BLaER1 treated with 17β-estradiol and CSF1 and Interleukin-3, amounts not matched to agents 10 nM and 100 nM (cell line): ENCODE results near the gene GALNT18.

ENCODE experiments used
- H3K27ac ChIP-seq, 11 experiments: shearing (Covaris generic); formaldehyde crosslinking; 2 replicates each; pipeline ENCODE4 v1.8.1; 2022
- H3K27me3 ChIP-seq, 11 experiments: shearing (Covaris generic); formaldehyde crosslinking; 2 replicates each; pipeline ENCODE4 v1.8.1; 2022
- H3K36me3 ChIP-seq, 11 experiments: shearing (Covaris generic); formaldehyde crosslinking; 2 replicates each; pipeline ENCODE4 v1.8.1; 2022
- H3K4me1 ChIP-seq, 10 experiments: shearing (Covaris generic); formaldehyde crosslinking; 2 replicates each; pipeline ENCODE4 v1.8.1; 2022
- H3K4me2 ChIP-seq, 11 experiments: shearing (Covaris generic); formaldehyde crosslinking; 2 replicates each; pipeline ENCODE4 v1.8.1; 2022
- H3K4me3 ChIP-seq, 10 experiments: shearing (Covaris generic); formaldehyde crosslinking; 2 replicates each; pipeline ENCODE4 v1.8.1; 2022
- H3K9ac ChIP-seq, 11 experiments: shearing (Covaris generic); formaldehyde crosslinking; 2 replicates each; pipeline ENCODE4 v1.8.1; 2022
- H3K9me3 ChIP-seq, 11 experiments: shearing (Covaris generic); formaldehyde crosslinking; replicated peaks in 1 of 11; 2 replicates each; pipeline ENCODE4 v1.8.1; 2022
- H4K20me1 ChIP-seq, 11 experiments: shearing (Covaris generic); formaldehyde crosslinking; 2 replicates each; pipeline ENCODE4 v1.8.1; 2022
- Cebpa-rat ChIP-seq, 11 experiments: shearing (Covaris generic); IDR thresholded peaks; 2 replicates each; pipeline ENCODE4 v1.8.1; 2022

The GALNT18 gene

GRCh38 chr11:11313902-11314692 is 307.7 kb downstream of the GALNT18 start:
- TF ChIP-seq Cebpa-rat (IDR thresholded peaks at IDR 0.05): no peak
- H4K20me1 ChIP-seq: no peaks in the 10 kb centered on the region
- peak overlapping the region in 3 of 11 experiments; percentile 9 to 77 (median 17); a peak in 4 of 22 replicates for H3K27ac ChIP-seq
- H3K4me2 ChIP-seq: peak overlapping the region in 5 of 11 experiments; percentile 12 to 72 (median 54); a peak in 7 of 22 replicates
- H3K36me3 ChIP-seq: no peaks in the 10 kb centered on the region
- no peaks in the 10 kb centered on the region for H3K27me3 ChIP-seq
- no peak overlapping the region for H3K4me3 ChIP-seq
- H3K9me3 ChIP-seq: peaks cover 0 to 34% (median 14%) of the 10 kb centered on the region in 11 experiments; a peak in 13 of 22 replicates
- peaks cover 8 to 63% (median 35%) of the 10 kb centered on the region in 10 experiments; a peak in 19 of 20 replicates for H3K4me1 ChIP-seq
- no peak overlapping the region for H3K9ac ChIP-seq

GRCh38 chr11:11313426-11313825 is 308.4 kb downstream of the GALNT18 start:
- H3K9me3 ChIP-seq: peaks cover 0 to 40% (median 14%) of the 10 kb centered on the region in 11 experiments; a peak in 13 of 22 replicates
- no peaks in the 10 kb centered on the region for H4K20me1 ChIP-seq
- H3K27me3 ChIP-seq: no peaks in the 10 kb centered on the region
- H3K27ac ChIP-seq: peak overlapping the region in 5 of 11 experiments; percentile 34 to 77 (median 37); a peak in 6 of 22 replicates
- no peak for TF ChIP-seq Cebpa-rat (IDR thresholded peaks at IDR 0.05)
- H3K36me3 ChIP-seq: no peaks in the 10 kb centered on the region
- H3K4me2 ChIP-seq: peak overlapping the region in 6 of 11 experiments; percentile 2 to 72 (median 48); a peak in 11 of 22 replicates
- H3K4me1 ChIP-seq: peaks cover 8 to 59% (median 32%) of the 10 kb centered on the region in 10 experiments; a peak in 19 of 20 replicates
- H3K4me3 ChIP-seq: no peak overlapping the region
- H3K9ac ChIP-seq: no peak overlapping the region

GRCh38 chr11:11312738-11313137 is 309.1 kb downstream of the GALNT18 start:
- no peak overlapping the region for H3K9ac ChIP-seq
- TF ChIP-seq Cebpa-rat (IDR thresholded peaks at IDR 0.05): no peak
- H4K20me1 ChIP-seq: no peaks in the 10 kb centered on the region
- H3K4me2 ChIP-seq: peak overlapping the region in 6 of 11 experiments; percentile 2 to 72 (median 48); a peak in 11 of 22 replicates
- no peaks in the 10 kb centered on the region for H3K36me3 ChIP-seq
- H3K9me3 ChIP-seq: peaks cover 0 to 40% (median 14%) of the 10 kb centered on the region in 11 experiments; a peak in 13 of 22 replicates
- H3K27me3 ChIP-seq: no peaks in the 10 kb centered on the region
- peak overlapping the region in 6 of 11 experiments; percentile 10 to 77 (median 36); a peak in 8 of 22 replicates for H3K27ac ChIP-seq
- H3K4me1 ChIP-seq: peaks cover 8 to 52% (median 29%) of the 10 kb centered on the region in 10 experiments; a peak in 19 of 20 replicates
- no peak overlapping the region for H3K4me3 ChIP-seq

- H3K27me3 ChIP-seq: no peaks in the 10 kb centered on the region
- H3K9ac ChIP-seq: peak overlapping the region in 2 of 11 experiments; percentile 47 to 48; a peak in 3 of 22 replicates
- no peaks in the 10 kb centered on the region for H4K20me1 ChIP-seq
Observed at GRCh38 chr11:11311169-11311568, 310.6 kb downstream of the GALNT18 start.

GRCh38 chr11:11309906-11310305 is 311.9 kb downstream of the GALNT18 start:
- Histone ChIP-seq H3K9ac (no peak overlapping the region), H3K36me3 (no peaks in the 10 kb centered on the region), H4K20me1 (no peaks in the 10 kb centered on the region), H3K27ac (0 out of 22 replicates have a peak overlapping the region, but pooled peaks of 1 of the 11 experiments have one; percentile 6), H3K4me3 (no peak overlapping the region), H3K4me1 (peaks cover 8 to 52% (median 29%) of the 10 kb centered on the region in 10 experiments; a peak in 19 of 20 replicates), H3K9me3 (peaks cover 0 to 40% (median 14%) of the 10 kb centered on the region in 11 experiments; a peak in 13 of 22 replicates), H3K27me3 (no peaks in the 10 kb centered on the region), H3K4me2 (peak overlapping the region in 5 of 11 experiments; percentile 15 to 45 (median 27); a peak in 9 of 22 replicates)
- TF ChIP-seq Cebpa-rat (IDR thresholded peaks at IDR 0.05): no peak

More at GRCh38 chr11:11311169-11311568, 310.6 kb downstream of the GALNT18 start:
- H3K4me3 ChIP-seq: no peak overlapping the region
- peaks cover 0 to 40% (median 14%) of the 10 kb centered on the region in 11 experiments; a peak in 13 of 22 replicates for H3K9me3 ChIP-seq
- peak overlapping the region in 9 of 11 experiments; percentile 26 to 77 (median 60); a peak in 16 of 22 replicates for H3K27ac ChIP-seq
- TF ChIP-seq Cebpa-rat (IDR thresholded peaks at IDR 0.05): peak in 5 of 11 experiments; percentile 13 to 60 (median 51); a peak in 4 of 22 replicates
- H3K4me2 ChIP-seq: peak overlapping the region in 10 of 11 experiments; percentile 26 to 77 (median 54); a peak in 16 of 22 replicates
- peaks cover 8 to 52% (median 29%) of the 10 kb centered on the region in 10 experiments; a peak in 19 of 20 replicates for H3K4me1 ChIP-seq
- H3K36me3 ChIP-seq: no peaks in the 10 kb centered on the region

GRCh38 chr11:11308249-11308648 is 313.6 kb downstream of the GALNT18 start:
- no peak overlapping the region for H3K4me2 ChIP-seq
- no peaks in the 10 kb centered on the region for H4K20me1 ChIP-seq
- peaks cover 0 to 40% (median 14%) of the 10 kb centered on the region in 11 experiments; a peak in 13 of 22 replicates for H3K9me3 ChIP-seq
- H3K4me1 ChIP-seq: peaks cover 8 to 44% (median 24%) of the 10 kb centered on the region in 10 experiments; a peak in 19 of 20 replicates
- TF ChIP-seq Cebpa-rat (IDR thresholded peaks at IDR 0.05): no peak
- H3K9ac ChIP-seq: no peak overlapping the region
- no peak overlapping the region for H3K4me3 ChIP-seq
- no peaks in the 10 kb centered on the region for H3K27me3 ChIP-seq
- no peaks in the 10 kb centered on the region for H3K36me3 ChIP-seq
- H3K27ac ChIP-seq: no peak overlapping the region

GRCh38 chr11:11306855-11307254 is 314.9 kb downstream of the GALNT18 start:
- Histone ChIP-seq H3K4me1 (peaks cover 8 to 30% (median 16%) of the 10 kb centered on the region in 10 experiments; a peak in 18 of 20 replicates), H3K27me3 (no peaks in the 10 kb centered on the region), H3K4me2 (no peak overlapping the region), H3K9ac (no peak overlapping the region), H3K9me3 (peaks cover 0 to 32% (median 12%) of the 10 kb centered on the region in 11 experiments; a peak in 13 of 22 replicates), H4K20me1 (no peaks in the 10 kb centered on the region), H3K36me3 (no peaks in the 10 kb centered on the region), H3K4me3 (no peak overlapping the region), H3K27ac (no peak overlapping the region)
- TF ChIP-seq Cebpa-rat (IDR thresholded peaks at IDR 0.05): no peak

GRCh38 chr11:11304550-11304949 is 317.3 kb downstream of the GALNT18 start:
- Histone ChIP-seq H3K9me3 (peaks cover 0 to 10% (median 0%) of the 10 kb centered on the region in 11 experiments; a peak in 1 of 22 replicates), H3K4me2 (no peak overlapping the region), H3K4me1 (peaks cover 0 to 7% (median 2%) of the 10 kb centered on the region in 10 experiments; a peak in 7 of 20 replicates), H4K20me1 (no peaks in the 10 kb centered on the region), H3K4me3 (no peak overlapping the region), H3K9ac (no peak overlapping the region), H3K27ac (no peak overlapping the region), H3K27me3 (no peaks in the 10 kb centered on the region), H3K36me3 (no peaks in the 10 kb centered on the region)
- no peak for TF ChIP-seq Cebpa-rat (IDR thresholded peaks at IDR 0.05)

- Histone ChIP-seq H3K9me3 (0 out of 22 replicates have a peak, but pooled peaks cover 0 to 1% (median 0%) of the 10 kb centered on the region in 11 experiments), H4K20me1 (no peaks in the 10 kb centered on the region), H3K27me3 (no peaks in the 10 kb centered on the region), H3K4me3 (no peak overlapping the region), H3K4me1 (no peaks in the 10 kb centered on the region), H3K4me2 (no peak overlapping the region), H3K27ac (no peak overlapping the region), H3K9ac (no peak overlapping the region), H3K36me3 (no peaks in the 10 kb centered on the region)
- no peak for TF ChIP-seq Cebpa-rat (IDR thresholded peaks at IDR 0.05)
Observed at GRCh38 chr11:11302565-11302964, 319.2 kb downstream of the GALNT18 start.
